HG03139 (cell line): ENCODE results near the gene ZNF628.

Source experiments
- ATAC-seq: cut with Tn5 transposase; IDR thresholded peaks from one replicate; pipeline ENCODE4 v1.9.1; 2021; ENCODE audit not compliant: unreplicated experiment

Gene ZNF628

GRCh38 chr19:55449469-55449868, 26.9 kb upstream of the ZNF628 start:
- no peak for ATAC-seq

- no peak for ATAC-seq
Observed at GRCh38 chr19:55451163-55451964, 25.1 kb upstream of the ZNF628 start.

- ATAC-seq: no peak
Observed at GRCh38 chr19:55451965-55452748, 24.3 kb upstream of the ZNF628 start.

- no peak for ATAC-seq
Observed at GRCh38 chr19:55452749-55453346, 23.6 kb upstream of the ZNF628 start.

- no peak for ATAC-seq
Observed at GRCh38 chr19:55453511-55454260, 22.7 kb upstream of the ZNF628 start.

- no peak for ATAC-seq
Observed at GRCh38 chr19:55454787-55455243, 21.6 kb upstream of the ZNF628 start.

- no peak for ATAC-seq
Observed at GRCh38 chr19:55455576-55456235, 20.7 kb upstream of the ZNF628 start.

GRCh38 chr19:55456347-55456746, 20.1 kb upstream of the ZNF628 start:
- ATAC-seq: no peak

- no peak for ATAC-seq
Observed at GRCh38 chr19:55457683-55458457, 18.5 kb upstream of the ZNF628 start.

- no peak for ATAC-seq
Observed at GRCh38 chr19:55459551-55459949, 16.9 kb upstream of the ZNF628 start.

- ATAC-seq: no peak
Observed at GRCh38 chr19:55459950-55460657, 16.3 kb upstream of the ZNF628 start.

- ATAC-seq: no peak
Observed at GRCh38 chr19:55460670-55461258, 15.7 kb upstream of the ZNF628 start.

- ATAC-seq: peak; percentile 86
Observed at GRCh38 chr19:55461259-55461973, 15.0 kb upstream of the ZNF628 start, which contains the start of gene ISOC2. ISOC2 (minus strand) TSS chr19:55461642; CDS start chr19:55456486, 5,156 bp downstream.

GRCh38 chr19:55461974-55462626, 14.3 kb upstream of the ZNF628 start:
- no peak for ATAC-seq

GRCh38 chr19:55462722-55463121, 13.7 kb upstream of the ZNF628 start:
- ATAC-seq: no peak

- no peak for ATAC-seq
Observed at GRCh38 chr19:55463583-55464031, 12.8 kb upstream of the ZNF628 start.

- ATAC-seq: no peak
Observed at GRCh38 chr19:55464039-55464661, 12.3 kb upstream of the ZNF628 start.
